Activated effector memory CD4-positive, alpha-beta T cell treated with anti-CD3 and anti-CD28 coated beads, Interleukin-2, amount 50 U/mL, for 16 hours (primary cell): ENCODE results near the gene CCDC40.
"Not testable (repeated sequence)": the region's sequence is repeated elsewhere in the genome, so short reads cannot be mapped to it uniquely, and the experiment has no call there.

ENCODE experiments used
- DNase-seq: peaks from one replicate; pipeline ENCODE4 v3.0.0-alpha.2; 2020

Gene CCDC40

GRCh38 chr17:80087346-80088265, 51.2 kb downstream of the CCDC40 start:
- no peak for DNase-seq

- no peak for DNase-seq
These were observed 53.3 kb downstream of the CCDC40 start for GRCh38 chr17:80089762-80090161.

- not testable (repeated sequence) for DNase-seq
These were observed 53.7 kb downstream of the CCDC40 start for GRCh38 chr17:80090164-80090563.

GRCh38 chr17:80091376-80091775, 54.9 kb downstream of the CCDC40 start:
- DNase-seq = no peak

GRCh38 chr17:80092959-80093358, 56.5 kb downstream of the CCDC40 start:
- no peak for DNase-seq

- DNase-seq = peak; percentile 59
These were observed 58.8 kb downstream of the CCDC40 start for GRCh38 chr17:80095038-80095843.

- peak; percentile 52 for DNase-seq
These were observed 59.5 kb downstream of the CCDC40 start for GRCh38 chr17:80095844-80096475.

GRCh38 chr17:80096561-80097021, 60.1 kb downstream of the CCDC40 start:
- DNase-seq = peak; percentile 55

GRCh38 chr17:80097127-80097621, 60.7 kb downstream of the CCDC40 start:
- no peak for DNase-seq

GRCh38 chr17:80097844-80098691, 61.6 kb downstream of the CCDC40 start:
- DNase-seq = no peak

- DNase-seq = no peak
These were observed 63.0 kb downstream of the CCDC40 start for GRCh38 chr17:80099291-80100034.

GRCh38 chr17:80100035-80100323, 63.5 kb downstream of the CCDC40 start:
- no peak for DNase-seq

- peak; percentile 95 for DNase-seq
These were observed 64.8 kb downstream of the CCDC40 start, which contains the start of gene GAA for GRCh38 chr17:80101011-80101945. GAA (plus strand) TSS chr17:80101581; CDS start chr17:80104587, 3,006 bp downstream.

GRCh38 chr17:80101946-80102663, 65.7 kb downstream of the CCDC40 start:
- DNase-seq = no peak

- DNase-seq = no peak
These were observed 66.4 kb downstream of the CCDC40 start for GRCh38 chr17:80102664-80103448.

GRCh38 chr17:80103449-80104085, 67.1 kb downstream of the CCDC40 start:
- DNase-seq = no peak

GRCh38 chr17:80104321-80104955, 68.0 kb downstream of the CCDC40 start:
- DNase-seq = no peak

GRCh38 chr17:80104956-80105375, 68.5 kb downstream of the CCDC40 start:
- no peak for DNase-seq
